H9 (cell line): ENCODE measurements around the gene EXOC1L. TPM values are rescaled to one million over a fixed set of nuclear protein-coding genes. Genes with fewer than 3 reads are reported as not detected.
"Not testable (repeated sequence)": the region's sequence is repeated elsewhere in the genome, so short reads cannot be mapped to it uniquely, and the experiment has no call there.

Source experiments
- DNase-seq: peaks from one replicate; pipeline ENCODE4 v3.0.0-alpha.2; 2017
- H2AFZ ChIP-seq: one replicate; pipeline ENCODE4 v1.6.1; 2013; ENCODE audit warnings: mild to moderate bottlenecking, low read length, control low read depth, moderate library complexity
- H2AK5ac ChIP-seq: 2 replicates; pipeline ENCODE4 v1.6.1; 2013; ENCODE audit warnings: low read length, control low read depth, mixed read lengths; ENCODE audit not compliant: insufficient read length
- H2BK120ac ChIP-seq: one replicate; pipeline ENCODE4 v1.6.1; 2013; ENCODE audit warnings: low read depth, mild to moderate bottlenecking, low read length, control low read depth, inconsistent platforms; ENCODE audit not compliant: poor library complexity, severe bottlenecking
- H2BK12ac ChIP-seq: 2 replicates; pipeline ENCODE4 v1.6.1; 2013; ENCODE audit warnings: low read length, control low read depth, mixed read lengths, low read depth; ENCODE audit not compliant: insufficient read length
- H2BK15ac ChIP-seq: 2 replicates; pipeline ENCODE4 v1.6.1; 2013; ENCODE audit warnings: low read depth, low read length, control low read depth
- H2BK20ac ChIP-seq: one replicate; pipeline ENCODE4 v1.6.1; 2013; ENCODE audit warnings: low read depth, mild to moderate bottlenecking, low read length, control low read depth, inconsistent platforms; ENCODE audit not compliant: poor library complexity, severe bottlenecking
- H2BK5ac ChIP-seq: 2 replicates; pipeline ENCODE4 v1.6.1; 2013; ENCODE audit warnings: low read length, control low read depth, mixed read lengths; ENCODE audit not compliant: insufficient read length
- H3K14ac ChIP-seq: 2 replicates; pipeline ENCODE4 v1.6.1; 2013; ENCODE audit warnings: low read length, control low read depth; ENCODE audit not compliant: insufficient read depth
- H3K18ac ChIP-seq: 2 replicates; pipeline ENCODE4 v1.6.1; 2013; ENCODE audit warnings: low read depth, mild to moderate bottlenecking, mixed read lengths, low read length, control low read depth; ENCODE audit not compliant: insufficient read length
- H3K23ac ChIP-seq: 2 replicates; pipeline ENCODE4 v1.6.1; 2013; ENCODE audit warnings: low read length, control low read depth, mixed read lengths, low read depth; ENCODE audit not compliant: insufficient read length
- H3K23me2 ChIP-seq: 2 replicates; pipeline ENCODE4 v1.6.1; 2013; ENCODE audit warnings: low read depth, mild to moderate bottlenecking, mixed read lengths, low read length, control low read depth; ENCODE audit not compliant: insufficient read length, poor library complexity, severe bottlenecking
- H3K27ac ChIP-seq: 2 replicates; pipeline ENCODE4 v1.5.1; 2013; ENCODE audit warnings: low read length, control low read depth, mixed read lengths, low read depth; ENCODE audit not compliant: insufficient read length
- H3K27me3 ChIP-seq: 2 replicates; pipeline ENCODE4 v1.6.1; 2013; ENCODE audit warnings: low read length, control low read depth, inconsistent platforms; ENCODE audit not compliant: insufficient read depth
- H3K4ac ChIP-seq: 2 replicates; pipeline ENCODE4 v1.6.1; 2013; ENCODE audit warnings: low read depth, mild to moderate bottlenecking, control low read depth, inconsistent platforms, low read length, moderate library complexity
- H3K4me1 ChIP-seq: 2 replicates; pipeline ENCODE4 v1.6.1; 2013; ENCODE audit warnings: low read length, control low read depth, inconsistent platforms; ENCODE audit not compliant: insufficient read depth
- H3K4me2 ChIP-seq: 2 replicates; pipeline ENCODE4 v1.6.1; 2013; ENCODE audit warnings: low read length, control low read depth, mixed read lengths; ENCODE audit not compliant: insufficient read length, insufficient read depth
- H3K56ac ChIP-seq: 2 replicates; pipeline ENCODE4 v1.6.1; 2013; ENCODE audit warnings: low read depth, mild to moderate bottlenecking, mixed read lengths, low read length, control low read depth; ENCODE audit not compliant: insufficient read length
- H3K79me1 ChIP-seq: 2 replicates; pipeline ENCODE4 v1.6.1; 2013; ENCODE audit warnings: low read depth, mild to moderate bottlenecking, moderate library complexity, low read length, control low read depth, inconsistent platforms; ENCODE audit not compliant: insufficient read depth, poor library complexity, severe bottlenecking
- H3K79me2 ChIP-seq: 2 replicates; pipeline ENCODE4 v1.6.1; 2013; ENCODE audit warnings: low read length, control low read depth, inconsistent platforms; ENCODE audit not compliant: insufficient read depth
- H3K9ac ChIP-seq: 2 replicates; pipeline ENCODE4 v1.6.1; 2013; ENCODE audit warnings: low read length, control low read depth, mixed read lengths; ENCODE audit not compliant: insufficient read length; ENCODE audit errors: extremely low read depth
- H3K9me3 ChIP-seq: one replicate; pipeline ENCODE4 v1.6.1; 2013; ENCODE audit warnings: low read depth, low read length, inconsistent platforms; ENCODE audit not compliant: control insufficient read depth
- H3T11ph ChIP-seq: one replicate; pipeline ENCODE4 v1.6.1; 2013; ENCODE audit warnings: mild to moderate bottlenecking, low read length, control low read depth, inconsistent platforms
- H4K20me1 ChIP-seq: one replicate; pipeline ENCODE4 v1.6.1; 2013; ENCODE audit not compliant: control insufficient read depth, insufficient read length, insufficient read depth
- H4K5ac ChIP-seq: 2 replicates; pipeline ENCODE4 v1.6.1; 2013; ENCODE audit warnings: low read depth, mild to moderate bottlenecking, mixed read lengths, low read length, control low read depth; ENCODE audit not compliant: insufficient read length
- H4K8ac ChIP-seq: replicated peaks from 2 replicates; pipeline ENCODE4 v1.6.1; 2013; ENCODE audit warnings: low read length, control low read depth, mixed read lengths, low read depth; ENCODE audit not compliant: insufficient read length
- H4K91ac ChIP-seq: 2 replicates; pipeline ENCODE4 v1.6.1; 2013; ENCODE audit warnings: low read depth, mild to moderate bottlenecking, moderate library complexity, mixed read lengths, low read length, control low read depth; ENCODE audit not compliant: insufficient read length
- H3K27ac Mint-ChIP-seq, 3 experiments: 2 replicates in 2 of 3; 3 replicates in 1 of 3; pipeline ENCODE4 v1.8.0; 2020 to 2021; ENCODE audit warnings: mixed read lengths in 3 of 3, mild to moderate bottlenecking in 1 of 3, moderate library complexity in 1 of 3
- H3K27me3 Mint-ChIP-seq: 2 replicates; pipeline ENCODE4 v1.8.0; 2021; ENCODE audit warnings: low read depth, mild to moderate bottlenecking, moderate library complexity, mixed read lengths
- H3K36me3 Mint-ChIP-seq, 3 experiments: 2 replicates in 2 of 3; 3 replicates in 1 of 3; pipeline ENCODE4 v1.8.0; 2020 to 2021; ENCODE audit warnings: low read depth in 3 of 3, mixed read lengths in 3 of 3; ENCODE audit not compliant: insufficient read depth in 1 of 3
- H3K4me1 Mint-ChIP-seq, 2 experiments: 2 replicates each; pipeline ENCODE4 v1.8.0; 2020; ENCODE audit warnings: mixed read lengths in 2 of 2
- H3K4me3 Mint-ChIP-seq, 2 experiments: 2 replicates in 1 of 2; 3 replicates in 1 of 2; pipeline ENCODE4 v1.8.0; 2020 to 2021; ENCODE audit warnings: mild to moderate bottlenecking in 2 of 2, mixed read lengths in 2 of 2, moderate library complexity in 1 of 2
- H3K9me3 Mint-ChIP-seq, 2 experiments: 2 replicates in 1 of 2; 3 replicates in 1 of 2; pipeline ENCODE4 v1.8.0; 2020; ENCODE audit warnings: mild to moderate bottlenecking in 2 of 2, mixed read lengths in 2 of 2, moderate library complexity in 1 of 2
- WGBS: extraction: QIAGEN DNeasy Blood & Tissue Kit; methylation state at CpG from one replicate; pipeline ENCODE4 v1.1.7; 2013; ENCODE audit warnings: missing lambda C conversion rate, low lambda C conversion rate, mixed read lengths; ENCODE audit not compliant: insufficient read length; ENCODE audit errors: extremely low coverage; 5-methylcytosine and 5-hydroxymethylcytosine counted together
- total RNA-seq: library from RNA; stranded (reverse); gene quantifications from 2 replicates; pipeline ENCODE4 v1.2.1, GENCODE V29; 2021
- TF ChIP-seq, protein P1 (sequence below): fragments of 200-600 bp; sonication (generic); conservative IDR thresholded peaks from 3 replicates; pipeline ENCODE4 v1.8.0; 2021; ENCODE audit warnings: antibody characterized with exemption, mild to moderate bottlenecking

Gene EXOC1L
- total RNA-seq, 1 experiment from 2014 or later = not detected

DNA sequence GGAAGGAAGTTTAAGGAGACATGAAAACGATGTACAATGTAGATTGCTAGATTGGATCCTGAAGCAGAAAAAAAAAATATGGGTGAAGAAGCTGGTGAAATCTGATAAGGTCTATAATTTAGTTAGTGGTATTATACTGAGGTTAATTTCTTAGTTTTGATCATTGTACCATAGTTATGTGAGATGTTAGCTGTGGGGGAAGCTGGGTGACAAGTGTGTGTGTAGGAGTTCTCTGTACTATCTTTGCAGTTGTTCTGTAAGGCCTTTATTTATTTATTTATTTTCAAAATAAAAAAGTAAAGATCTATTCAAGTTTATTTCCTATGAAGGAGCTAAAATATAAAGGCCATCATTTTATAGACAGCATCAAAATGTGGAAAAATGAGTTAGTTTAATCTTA lies 21.4 kb downstream of the EXOC1L start:
- Histone ChIP-seq H3K4ac (no peak overlapping the region), H3K27ac (no peak overlapping the region), H2BK12ac (no peak overlapping the region), H3K27me3 (no peaks in the 10 kb centered on the region), H3K79me2 (no peaks in the 10 kb centered on the region), H2BK120ac (no peak overlapping the region), H2BK15ac (no peak overlapping the region), H4K5ac (no peak overlapping the region), H3K56ac (no peak overlapping the region), H3K23me2 (no peaks in the 10 kb centered on the region), H2BK5ac (no peak overlapping the region), H3K18ac (no peak overlapping the region), H3K14ac (no peak overlapping the region), H2AFZ (no peak overlapping the region), H3K23ac (no peak overlapping the region), H4K91ac (no peak overlapping the region), H3K9ac (no peak overlapping the region), H2AK5ac (no peak overlapping the region), H2BK20ac (no peak overlapping the region), H3K9me3 (no peaks in the 10 kb centered on the region), H3K4me1 (no peaks in the 10 kb centered on the region), H4K8ac (no peak overlapping the region), H4K20me1 (no peaks in the 10 kb centered on the region), H3T11ph (no peak overlapping the region), H3K4me2 (no peak overlapping the region), H3K79me1 (no peaks in the 10 kb centered on the region)
- no peak overlapping the region for H3K4me3 Mint-ChIP-seq
- WGBS = no CpG with 5 or more reads among the region's 1 CpG
- peaks cover 8% of the 10 kb centered on the region; the same call in 1 of the 2 replicates for H3K27me3 Mint-ChIP-seq
- TF ChIP-seq, protein P1, sequence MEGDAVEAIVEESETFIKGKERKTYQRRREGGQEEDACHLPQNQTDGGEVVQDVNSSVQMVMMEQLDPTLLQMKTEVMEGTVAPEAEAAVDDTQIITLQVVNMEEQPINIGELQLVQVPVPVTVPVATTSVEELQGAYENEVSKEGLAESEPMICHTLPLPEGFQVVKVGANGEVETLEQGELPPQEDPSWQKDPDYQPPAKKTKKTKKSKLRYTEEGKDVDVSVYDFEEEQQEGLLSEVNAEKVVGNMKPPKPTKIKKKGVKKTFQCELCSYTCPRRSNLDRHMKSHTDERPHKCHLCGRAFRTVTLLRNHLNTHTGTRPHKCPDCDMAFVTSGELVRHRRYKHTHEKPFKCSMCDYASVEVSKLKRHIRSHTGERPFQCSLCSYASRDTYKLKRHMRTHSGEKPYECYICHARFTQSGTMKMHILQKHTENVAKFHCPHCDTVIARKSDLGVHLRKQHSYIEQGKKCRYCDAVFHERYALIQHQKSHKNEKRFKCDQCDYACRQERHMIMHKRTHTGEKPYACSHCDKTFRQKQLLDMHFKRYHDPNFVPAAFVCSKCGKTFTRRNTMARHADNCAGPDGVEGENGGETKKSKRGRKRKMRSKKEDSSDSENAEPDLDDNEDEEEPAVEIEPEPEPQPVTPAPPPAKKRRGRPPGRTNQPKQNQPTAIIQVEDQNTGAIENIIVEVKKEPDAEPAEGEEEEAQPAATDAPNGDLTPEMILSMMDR = no peak
- no peak overlapping the region for H3K27ac Mint-ChIP-seq
- peaks cover 15 to 18% of the 10 kb centered on the region in 2 experiments; a peak in 4 of 5 replicates for H3K9me3 Mint-ChIP-seq
- peaks cover 10% of the 10 kb centered on the region in 2 experiments for H3K4me1 Mint-ChIP-seq
- DNase-seq = no peak
- peaks cover 0 to 14% (median 2%) of the 10 kb centered on the region in 3 experiments; a peak in 4 of 7 replicates for H3K36me3 Mint-ChIP-seq

DNA sequence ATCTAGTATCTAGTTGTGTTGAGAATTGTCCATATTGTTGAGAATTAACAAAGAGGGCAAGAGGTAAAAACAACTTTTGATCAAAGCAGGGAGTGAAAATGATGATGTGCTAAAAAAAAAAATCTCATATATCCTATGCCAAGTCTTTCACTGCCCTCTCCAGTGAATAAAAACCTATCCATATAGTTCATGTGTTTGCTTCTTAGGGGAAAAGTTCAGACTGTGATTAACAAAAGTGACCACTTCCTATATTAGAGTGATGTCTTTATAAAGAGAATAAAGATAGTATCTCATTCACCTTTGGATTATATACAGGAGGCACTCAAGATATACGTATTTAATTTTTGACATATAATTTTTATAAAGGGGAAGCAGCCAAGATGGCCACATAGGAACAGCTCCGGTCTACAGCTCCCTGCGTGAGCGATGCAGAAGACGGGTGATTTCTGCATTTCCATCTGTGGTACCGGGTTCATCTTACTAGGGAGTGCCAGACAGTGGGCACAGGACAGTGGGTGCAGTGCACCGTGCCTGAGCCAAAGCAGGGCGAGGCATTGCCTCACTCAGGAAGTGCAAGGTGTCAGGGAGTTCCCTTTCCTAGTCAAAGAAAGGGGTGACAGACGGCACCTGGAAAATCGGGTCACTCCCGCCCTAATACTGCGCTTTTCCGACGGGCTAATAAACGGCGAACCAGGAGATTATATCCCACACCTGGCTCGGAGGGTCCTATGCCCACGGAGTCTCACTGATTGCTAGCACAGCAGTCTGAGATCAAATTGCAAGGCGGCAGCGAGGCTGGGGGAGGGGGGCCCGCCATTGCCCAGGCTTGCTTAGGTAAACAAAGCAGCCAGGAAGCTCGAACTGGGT lies 22.0 kb downstream of the EXOC1L start:
- not testable (repeated sequence) for H2BK15ac ChIP-seq, H3K9me3 ChIP-seq, H2AFZ ChIP-seq, H3K27me3 Mint-ChIP-seq, H2BK12ac ChIP-seq, H2BK120ac ChIP-seq, H3T11ph ChIP-seq, H3K14ac ChIP-seq, H3K4me1 ChIP-seq, H3K56ac ChIP-seq, H4K91ac ChIP-seq, H3K79me2 ChIP-seq, H4K8ac ChIP-seq, H3K27ac ChIP-seq, H3K23ac ChIP-seq, H4K20me1 ChIP-seq, H2BK5ac ChIP-seq, H3K23me2 ChIP-seq, H3K27me3 ChIP-seq, H3K79me1 ChIP-seq, H4K5ac ChIP-seq, DNase-seq, H2BK20ac ChIP-seq, H2AK5ac ChIP-seq, H3K4ac ChIP-seq
- H3K4me3 Mint-ChIP-seq = peak overlapping the region; percentile 71 to 74
- H3K9me3 Mint-ChIP-seq = peaks cover 15 to 18% of the 10 kb centered on the region in 2 experiments; a peak in 4 of 5 replicates
- H3K4me2 ChIP-seq = peak overlapping the region; percentile 28
- peak overlapping the region; percentile 78 for H3K18ac ChIP-seq
- H3K9ac ChIP-seq = peak overlapping the region; percentile 7
- H3K4me1 Mint-ChIP-seq = peaks cover 10% of the 10 kb centered on the region in 2 experiments
- peaks cover 0 to 14% (median 2%) of the 10 kb centered on the region in 3 experiments; a peak in 4 of 7 replicates for H3K36me3 Mint-ChIP-seq
- H3K27ac Mint-ChIP-seq = peak overlapping the region; percentile 65 to 97 (median 88); a peak in 5 of 7 replicates
- no CpG with 5 or more reads among the region's 22 CpGs for WGBS
